AG10803 (cell line): ENCODE data around the gene SLC22A15.

Experiments used
- DNase-seq: peaks from one replicate; pipeline ENCODE4 v3.0.0; 2010; ENCODE audit warnings: low read depth
- H3K4me3 ChIP-seq: 2 replicates; pipeline ENCODE4 v1.5.1; 2011; ENCODE audit warnings: mild to moderate bottlenecking, low read length, control low read depth
- CTCF ChIP-seq: conservative IDR thresholded peaks from 2 replicates; pipeline ENCODE4 v1.5.1; 2011; ENCODE audit warnings: mild to moderate bottlenecking, low read length, control low read depth, inconsistent platforms

SLC22A15 gene

DNA sequence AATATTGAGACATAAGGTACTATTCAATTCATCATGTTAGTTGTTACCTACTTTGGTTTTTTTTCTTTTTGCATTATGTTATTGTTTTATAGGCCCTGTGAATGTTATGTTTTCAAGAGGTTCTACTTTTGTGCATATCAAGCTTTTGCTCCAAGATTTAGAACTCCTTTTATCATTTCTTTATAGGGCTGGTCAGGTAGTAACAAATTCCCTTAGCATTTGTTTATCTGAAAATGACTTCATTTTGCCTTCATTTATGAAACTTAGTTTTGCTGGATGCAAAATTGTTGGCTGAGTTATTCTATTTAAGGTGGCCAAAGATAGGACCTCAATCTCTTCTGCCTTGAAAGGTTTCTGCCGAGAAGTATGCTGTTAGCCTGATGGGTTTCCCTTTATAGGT lies 113.6 kb downstream of the SLC22A15 start:
- TF ChIP-seq CTCF: no peak

DNA sequence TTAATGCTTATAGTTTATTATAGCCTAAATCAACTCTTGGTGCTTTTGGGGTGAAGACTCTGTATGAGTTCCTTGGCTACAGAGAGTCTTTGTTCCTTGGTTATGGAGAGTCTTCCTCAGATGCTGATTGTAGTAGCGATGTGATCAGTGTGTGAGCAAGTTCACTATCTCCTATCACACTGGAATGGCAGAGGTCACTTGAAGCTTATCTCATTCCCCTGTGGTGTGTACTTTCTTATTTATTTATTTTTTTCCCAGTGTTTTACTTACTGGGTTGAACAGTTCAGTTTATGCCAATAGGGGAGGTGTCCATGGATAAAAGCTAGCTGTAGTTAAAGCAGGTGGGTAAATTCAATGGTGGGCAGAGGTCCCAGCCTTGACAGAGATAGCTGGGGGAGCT lies 114.8 kb downstream of the SLC22A15 start:
- DNase-seq: no peak
- no peak overlapping the region for H3K4me3 ChIP-seq
- no peak for TF ChIP-seq CTCF

More for the DNA sequence above, 113.6 kb downstream of the SLC22A15 start:
- no peak for DNase-seq
- H3K4me3 ChIP-seq: no peak overlapping the region

GRCh38 chr1:116092752-116093489 lies 116.6 kb downstream of the SLC22A15 start:
- no peak for DNase-seq
- TF ChIP-seq CTCF: no peak
- no peak overlapping the region for H3K4me3 ChIP-seq

DNA sequence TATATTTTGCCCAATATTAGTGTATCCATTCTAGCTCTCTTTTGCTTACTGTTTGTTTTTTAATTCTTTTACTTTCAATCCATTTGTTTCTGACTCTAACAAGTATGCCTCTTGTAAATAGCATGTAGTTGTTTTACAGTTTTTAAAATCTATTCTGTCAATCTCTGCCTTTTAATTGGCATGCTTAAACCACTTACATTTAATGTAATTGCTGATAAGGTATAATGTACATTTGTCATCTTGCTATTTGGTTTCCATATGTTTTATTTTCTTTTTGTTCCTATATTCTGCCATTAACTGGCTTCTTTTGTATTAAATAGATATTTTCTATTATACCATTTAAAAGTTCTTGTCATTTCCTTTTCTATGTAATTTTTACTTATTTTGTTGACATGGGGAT lies 118.7 kb downstream of the SLC22A15 start:
- H3K4me3 ChIP-seq: no peak overlapping the region
- DNase-seq: no peak
- TF ChIP-seq CTCF: no peak

- no peak overlapping the region for H3K4me3 ChIP-seq
- no peak for DNase-seq
- no peak for TF ChIP-seq CTCF
Observed at GRCh38 chr1:116096013-116096618, 119.8 kb downstream of the SLC22A15 start.

DNA sequence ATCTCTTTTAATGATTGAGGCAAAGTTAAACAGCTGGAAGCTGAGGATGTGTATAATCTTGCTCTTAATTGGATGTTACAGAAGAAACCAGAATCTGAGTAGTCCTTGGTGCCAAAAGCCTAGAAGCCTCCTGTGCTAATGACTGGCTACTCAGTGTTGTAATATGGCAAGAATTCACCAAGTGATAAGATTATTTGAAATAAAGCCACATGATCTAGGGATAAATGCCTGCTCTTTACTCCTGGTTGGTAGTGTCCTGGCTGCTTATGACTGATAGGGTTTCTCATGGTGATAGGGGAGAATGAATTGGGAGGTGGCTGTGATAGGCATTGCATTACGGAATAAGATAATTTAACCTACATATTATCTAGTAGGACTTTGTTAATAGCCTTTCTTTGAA lies 121.3 kb downstream of the SLC22A15 start:
- no peak overlapping the region for H3K4me3 ChIP-seq
- DNase-seq: no peak
- TF ChIP-seq CTCF: no peak

DNA sequence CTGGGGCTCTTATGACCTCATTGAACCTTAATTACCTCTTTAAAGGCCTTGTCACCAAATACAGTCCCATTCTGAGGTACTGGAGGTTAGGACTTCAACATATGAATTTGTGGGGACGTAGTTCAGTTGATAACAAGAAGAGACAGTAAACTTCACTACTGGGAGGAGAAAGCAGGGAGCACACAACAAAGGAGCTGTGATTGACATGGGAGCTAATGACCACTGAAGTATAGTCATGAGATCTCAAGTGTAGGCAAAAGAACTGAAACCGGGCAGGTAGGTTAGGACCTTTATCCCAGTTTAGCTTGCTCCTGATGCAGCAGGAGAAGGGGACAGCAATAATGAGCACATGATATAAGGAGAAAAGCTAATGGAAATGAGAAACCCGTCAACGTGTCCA lies 123.1 kb downstream of the SLC22A15 start:
- no peak overlapping the region for H3K4me3 ChIP-seq
- no peak for TF ChIP-seq CTCF
- DNase-seq: no peak
